HL-60/S4 treated with phorbol 12-myristate 13-acetate at 8.2 ng/mL for 4 days and 3 days (cell line): ENCODE data around the gene TSEN15.

Experiments used
- in situ Hi-C: fragments of 300-500 bp; cut with MboI; formaldehyde crosslinking; loops from 2 replicates; pipeline ENCODE4 v1.15.0; 2022; ENCODE audit warnings: low sequenced_read_pairs

The TSEN15 gene

DNA sequence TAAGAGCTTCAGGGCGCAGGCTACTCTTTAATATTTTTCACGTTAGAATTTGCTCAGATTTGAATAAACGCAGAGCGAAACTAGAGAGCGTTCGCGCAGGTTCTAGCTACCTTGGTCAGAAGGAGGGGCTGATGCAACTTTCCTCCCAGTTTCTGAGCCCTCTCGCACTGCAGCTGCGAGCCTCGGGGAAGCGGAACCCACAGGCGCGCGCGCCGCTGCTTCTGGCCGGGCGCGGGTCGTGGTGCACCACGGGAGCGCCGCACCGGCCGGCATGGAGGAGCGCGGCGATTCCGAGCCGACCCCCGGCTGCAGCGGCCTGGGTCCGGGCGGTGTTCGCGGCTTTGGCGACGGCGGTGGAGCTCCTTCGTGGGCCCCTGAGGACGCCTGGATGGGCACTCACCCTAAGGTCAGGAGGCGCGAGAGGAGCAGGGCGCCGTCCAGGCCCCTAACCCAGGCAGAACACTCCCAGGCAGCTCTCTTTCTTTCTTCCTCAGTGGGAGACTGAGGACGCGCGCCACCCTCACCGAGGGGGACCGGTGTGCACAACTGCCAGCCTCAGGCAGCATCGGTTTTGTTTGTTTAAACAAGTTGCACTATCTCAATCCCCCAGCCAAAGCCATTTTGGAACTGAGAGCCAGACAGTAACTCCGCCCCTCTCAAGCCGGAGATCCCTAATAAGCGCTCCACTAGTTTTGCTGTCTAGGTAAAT is at the start of gene TSEN15:
Gene TSEN15 (plus strand): TSS at position 246 of the 709 bp plus-strand sequence. CDS start 26 bp downstream, at position 272.
- in situ Hi-C loops = no loop called here

DNA sequence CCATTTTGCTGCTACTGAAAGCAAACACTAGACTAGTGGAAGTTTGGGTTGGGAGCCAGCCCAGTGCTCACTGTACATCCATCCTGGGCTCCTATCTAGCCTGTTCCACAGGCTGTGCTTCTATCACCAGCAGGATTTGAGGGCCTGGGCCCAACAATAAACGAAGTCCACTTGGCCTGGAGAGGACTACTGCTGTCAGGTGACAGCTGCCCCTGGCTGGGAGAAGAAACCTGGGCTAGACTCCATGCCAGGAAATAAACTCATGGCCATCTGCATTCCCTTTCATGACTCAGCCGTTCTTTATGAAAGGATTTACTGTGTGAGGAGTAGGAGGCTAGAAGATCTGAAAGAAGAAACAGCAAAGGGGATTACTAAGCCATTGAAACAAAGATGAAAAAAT is 49.5 kb upstream of the TSEN15 start:
- in situ Hi-C loops = no loop called here

DNA sequence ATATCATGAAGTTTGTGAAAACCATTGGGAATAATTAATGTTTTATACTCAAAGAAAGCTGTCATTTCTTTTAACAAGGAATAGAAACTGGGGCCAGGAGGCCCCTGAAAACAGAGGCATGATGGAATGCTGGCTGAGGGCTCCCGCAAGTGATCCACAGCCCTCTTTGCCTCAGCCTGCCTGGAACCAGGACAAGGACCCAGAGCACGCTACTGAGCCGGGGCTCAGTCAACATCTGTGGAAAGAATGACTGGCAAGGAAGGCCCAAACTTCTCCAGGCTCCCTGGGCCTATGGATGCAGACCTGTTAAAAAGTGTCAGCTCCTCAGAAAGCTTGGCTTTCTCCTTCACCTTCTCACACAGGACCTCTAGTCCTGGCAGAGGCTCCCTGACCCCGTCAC is 46.6 kb upstream of the TSEN15 start:
- in situ Hi-C loops = no loop called here

DNA sequence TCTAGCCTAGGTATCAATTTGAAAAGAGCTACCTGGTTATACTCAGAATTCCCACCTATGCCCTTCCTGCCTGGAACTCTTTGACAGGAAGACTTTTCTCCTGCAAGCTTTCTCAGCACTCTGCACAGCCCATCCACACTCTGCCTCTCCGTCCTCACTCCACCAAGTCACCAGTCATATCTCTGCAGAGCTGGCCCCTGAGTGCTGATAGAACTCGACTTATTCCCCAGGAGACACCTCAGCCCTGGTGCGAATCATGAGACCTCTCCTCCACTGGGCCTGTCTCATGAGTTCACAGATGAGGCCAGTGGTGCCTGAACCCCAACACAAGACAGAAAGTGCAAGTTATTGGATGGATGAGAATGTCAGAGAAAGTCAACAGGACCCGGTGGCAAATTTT is 46.0 kb upstream of the TSEN15 start:
- in situ Hi-C loops = no loop called here

DNA sequence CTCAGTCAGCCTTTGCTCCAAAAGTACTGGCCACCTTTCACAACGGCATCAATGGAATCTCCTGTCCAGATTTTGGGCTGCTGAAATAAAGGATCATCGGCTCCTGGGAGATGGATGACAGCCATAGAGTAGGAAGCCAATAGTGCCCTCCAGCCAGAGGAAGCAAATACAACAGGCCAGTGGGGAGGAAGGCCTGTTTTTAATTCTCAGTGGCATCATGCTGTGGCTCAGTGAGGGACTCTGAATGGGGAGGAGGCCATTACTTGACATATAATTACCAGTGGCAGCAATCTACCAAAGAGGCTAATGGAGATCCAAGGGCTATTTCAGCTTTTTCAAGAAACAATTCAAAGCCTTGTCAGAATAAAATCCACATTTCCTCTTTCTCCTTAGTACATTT is 40.7 kb upstream of the TSEN15 start:
- in situ Hi-C loops = no loop called here

DNA sequence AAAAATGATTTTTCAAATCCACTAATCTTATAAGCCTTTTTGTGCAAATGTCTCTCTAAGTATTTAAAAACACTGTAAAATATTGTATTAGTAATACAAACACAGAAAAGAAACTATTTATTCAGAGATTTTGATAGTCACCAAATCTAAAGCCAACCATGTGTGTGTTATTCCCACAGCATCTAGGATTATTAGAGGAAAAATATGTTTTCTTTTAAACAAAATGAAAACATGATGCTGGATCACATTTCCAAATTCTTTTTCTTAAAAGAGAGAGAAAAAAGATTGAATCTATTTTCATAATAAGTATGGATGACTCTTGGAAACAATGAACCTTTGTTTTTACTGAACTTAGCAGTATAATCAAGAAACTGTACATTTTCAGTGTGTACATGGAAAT is 39.3 kb upstream of the TSEN15 start:
- in situ Hi-C loops = no loop called here

DNA sequence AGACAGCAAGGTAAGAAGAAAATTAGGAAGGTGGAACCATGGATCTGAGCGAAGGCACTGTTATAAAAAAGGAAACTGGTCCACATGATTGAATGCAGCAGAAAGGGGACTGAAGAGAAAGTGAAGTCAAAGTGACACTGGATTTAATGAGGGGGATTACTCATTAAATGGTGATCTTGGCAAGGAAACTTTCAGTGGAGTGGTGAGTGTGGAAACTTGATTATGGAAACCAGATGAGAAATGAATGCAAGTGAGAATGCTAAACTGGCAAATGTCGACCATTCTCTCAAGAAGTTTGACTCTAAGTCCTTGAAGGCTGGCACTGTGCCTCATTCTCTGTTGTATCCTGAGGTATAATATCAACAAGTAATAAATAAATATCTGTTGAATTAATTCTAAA is 37.3 kb upstream of the TSEN15 start:
- in situ Hi-C loops = no loop called here

DNA sequence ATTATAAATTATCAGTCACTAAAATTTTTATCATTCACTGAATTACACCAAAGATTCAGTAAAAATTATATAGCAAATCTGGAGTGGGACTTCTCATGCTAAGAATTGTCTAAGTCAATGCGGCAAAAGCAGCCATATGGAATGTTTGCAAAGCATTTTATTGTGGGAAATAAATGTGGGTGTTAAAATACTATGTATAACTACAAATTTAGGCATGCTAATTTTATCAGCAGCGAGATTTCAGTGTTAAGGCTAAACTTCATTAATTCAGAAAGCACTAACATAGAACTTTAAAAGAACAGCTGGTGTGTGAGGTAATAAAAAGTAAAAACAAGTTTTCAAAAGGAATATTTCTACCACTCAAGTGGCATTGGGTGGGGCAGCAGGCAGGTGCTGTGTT is 35.4 kb upstream of the TSEN15 start:
- in situ Hi-C loops = no loop called here

DNA sequence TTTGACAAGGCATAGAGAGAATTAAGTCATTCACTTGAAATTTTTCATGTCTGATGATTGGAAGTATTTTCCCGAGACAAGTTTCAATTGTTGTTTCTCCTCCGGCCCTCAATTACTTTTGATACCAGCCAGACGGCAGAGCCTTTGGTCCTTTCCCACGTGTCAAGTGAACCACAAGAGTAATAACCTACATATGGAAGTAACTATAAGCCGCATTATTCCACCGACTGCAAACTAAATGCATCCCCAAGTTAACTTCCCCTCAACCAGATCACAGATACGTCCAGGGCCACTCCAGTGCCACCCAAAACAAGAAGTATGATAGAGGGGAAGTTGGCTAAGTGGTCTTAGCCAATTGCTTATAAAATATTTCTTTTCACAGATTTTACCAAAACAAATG is 34.2 kb upstream of the TSEN15 start:
- in situ Hi-C loops = no loop called here

DNA sequence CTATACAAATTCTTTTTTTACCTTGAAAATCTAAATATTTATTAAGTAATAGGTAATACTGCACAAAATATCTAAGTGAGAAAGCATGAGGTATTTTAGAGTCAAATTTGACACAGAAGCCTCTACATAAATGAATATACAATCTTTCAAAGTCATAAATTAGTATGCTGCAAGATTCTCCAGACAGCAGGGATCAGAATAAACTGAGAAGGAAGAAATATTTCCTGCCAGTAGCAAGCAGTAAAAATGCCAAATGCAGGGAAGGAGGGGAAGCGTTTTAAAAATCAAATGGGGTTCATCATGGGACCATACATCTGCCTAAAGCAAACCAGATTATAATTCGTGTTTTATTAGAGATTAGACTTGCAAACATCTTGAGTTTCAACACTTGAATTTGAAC is 32.9 kb upstream of the TSEN15 start:
- in situ Hi-C loops = no loop called here

DNA sequence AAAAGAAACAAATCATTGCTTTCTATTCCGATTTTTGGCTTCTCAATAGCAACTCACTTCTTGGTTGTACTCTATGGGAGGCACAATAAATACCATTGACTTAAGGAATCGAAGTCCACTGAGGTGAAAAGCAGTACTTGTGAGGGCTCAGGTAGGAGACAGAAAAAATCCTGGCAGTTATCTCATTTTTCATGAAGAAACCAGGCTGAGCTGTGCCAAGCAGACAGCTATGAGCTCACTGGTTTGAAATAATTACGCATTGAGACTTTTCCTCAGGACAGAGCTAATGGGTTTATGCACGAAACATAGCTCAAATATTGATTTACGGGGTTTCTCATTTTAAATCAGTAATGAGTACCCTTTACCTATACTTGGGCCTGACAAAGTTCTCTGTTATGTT is 32.5 kb upstream of the TSEN15 start:
- in situ Hi-C loops = no loop called here

DNA sequence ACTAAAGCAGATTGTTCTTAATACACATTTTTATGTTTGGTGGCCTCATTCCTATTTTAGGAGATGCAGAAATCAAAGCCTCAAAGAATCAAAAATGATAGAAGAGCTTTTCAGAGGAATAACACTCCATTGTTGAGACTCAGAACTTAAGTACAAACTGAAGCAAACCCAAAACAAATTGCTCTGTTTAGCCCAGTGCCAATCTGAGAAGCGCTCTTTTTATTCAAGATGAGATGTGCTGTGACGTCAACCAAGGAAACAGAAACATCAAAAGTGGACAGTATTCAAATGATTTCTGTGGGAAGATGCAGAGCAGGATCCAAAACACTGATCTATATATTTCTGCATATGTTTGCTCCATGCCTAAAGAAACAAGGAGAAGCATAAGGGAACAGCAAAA is 32.0 kb upstream of the TSEN15 start:
- in situ Hi-C loops = no loop called here

DNA sequence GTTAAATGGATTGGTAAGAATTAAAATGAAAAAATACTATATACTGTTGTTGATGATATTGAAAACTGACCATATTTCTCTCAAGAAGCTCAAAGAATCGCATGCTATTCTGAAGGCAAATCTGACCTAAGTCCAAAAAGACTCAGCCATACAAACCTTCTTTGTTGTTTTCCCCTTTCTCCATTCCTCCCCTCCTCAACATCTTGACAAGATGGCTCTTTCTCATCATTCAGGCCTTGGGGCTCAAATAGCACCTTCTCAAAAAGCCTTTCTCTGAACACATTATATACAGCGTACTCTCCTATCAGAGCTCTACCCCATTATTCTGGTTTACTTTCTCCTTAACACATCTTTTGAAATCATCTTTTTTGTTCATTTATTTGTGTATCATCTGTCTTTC is 31.2 kb upstream of the TSEN15 start:
- in situ Hi-C loops = no loop called here

DNA sequence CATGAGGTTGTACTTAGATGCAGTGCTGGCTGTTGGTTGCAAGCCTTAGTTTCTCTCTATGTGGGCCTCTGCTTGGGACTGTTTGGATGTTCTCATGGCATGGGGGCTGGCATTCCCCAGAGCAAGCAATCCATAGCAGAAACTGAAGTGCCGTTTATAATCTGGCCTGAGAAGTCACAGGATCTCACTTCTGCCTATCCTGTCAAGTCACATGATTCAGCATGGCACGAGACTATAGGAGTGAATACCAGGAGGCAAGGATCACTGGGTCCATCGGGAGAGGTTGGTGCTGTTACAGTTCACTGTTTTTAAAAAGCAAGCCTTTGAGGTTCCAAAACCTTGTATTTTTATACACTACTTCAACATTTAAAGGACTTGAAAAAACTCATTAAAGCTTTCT is 30.7 kb upstream of the TSEN15 start:
- in situ Hi-C loops = no loop called here

DNA sequence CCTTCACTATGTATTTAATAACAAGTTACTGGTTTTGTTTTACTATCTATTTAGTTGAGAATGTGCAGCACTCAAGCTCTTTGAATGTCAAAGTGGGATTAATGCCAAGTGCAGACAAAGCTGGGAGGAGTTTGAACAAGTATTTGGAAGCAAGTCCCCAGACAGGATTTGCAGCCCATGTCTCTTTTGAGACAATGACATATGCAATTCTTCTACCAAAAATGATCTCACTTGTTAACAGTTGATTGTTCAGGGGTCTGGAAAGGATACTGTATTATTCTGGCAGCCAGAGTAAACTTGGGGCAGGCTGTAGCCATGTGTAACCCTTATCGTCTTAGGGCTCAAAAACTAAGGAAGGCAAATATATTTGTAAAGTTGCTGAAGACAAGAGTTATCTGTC is 29.8 kb upstream of the TSEN15 start:
- in situ Hi-C loops = no loop called here

DNA sequence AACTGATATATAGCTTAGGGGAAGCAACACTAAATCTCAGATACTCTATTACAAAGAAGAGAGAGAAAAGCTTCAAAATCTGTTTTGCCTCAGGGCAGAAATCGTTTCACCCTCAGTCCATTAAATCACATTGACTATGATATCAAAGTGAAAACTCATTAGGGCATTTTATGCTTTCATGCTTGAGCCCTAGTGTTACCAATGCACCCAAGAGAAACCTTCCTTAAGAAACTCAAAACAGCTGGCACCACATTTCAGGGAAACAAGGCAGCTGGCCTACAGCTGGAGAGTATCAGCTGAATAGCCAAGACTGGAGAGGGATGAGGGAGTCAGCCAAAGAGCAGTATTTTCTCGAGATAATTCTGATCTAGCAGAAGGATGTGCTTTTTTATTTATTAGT is 28.9 kb upstream of the TSEN15 start:
- in situ Hi-C loops = no loop called here

DNA sequence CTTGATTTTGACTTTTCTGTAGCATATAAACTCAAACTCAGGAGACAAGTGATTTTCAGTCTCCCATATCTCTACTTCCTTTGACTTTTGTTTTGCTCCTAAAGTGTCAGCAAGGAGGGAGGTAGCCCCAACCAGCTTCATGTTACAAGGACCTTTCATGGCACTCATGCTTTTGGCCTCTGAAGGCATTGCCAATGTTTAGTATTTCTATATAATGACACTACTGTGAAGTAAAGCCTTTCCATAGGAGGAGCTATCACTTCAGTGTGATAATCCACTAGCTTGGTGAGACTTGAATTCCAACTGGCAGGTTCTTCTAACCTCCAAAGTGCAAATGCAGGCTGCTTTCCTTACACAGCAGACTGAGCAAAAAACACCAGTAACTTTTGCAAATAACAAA is 28.4 kb upstream of the TSEN15 start:
- in situ Hi-C loops = no loop called here

DNA sequence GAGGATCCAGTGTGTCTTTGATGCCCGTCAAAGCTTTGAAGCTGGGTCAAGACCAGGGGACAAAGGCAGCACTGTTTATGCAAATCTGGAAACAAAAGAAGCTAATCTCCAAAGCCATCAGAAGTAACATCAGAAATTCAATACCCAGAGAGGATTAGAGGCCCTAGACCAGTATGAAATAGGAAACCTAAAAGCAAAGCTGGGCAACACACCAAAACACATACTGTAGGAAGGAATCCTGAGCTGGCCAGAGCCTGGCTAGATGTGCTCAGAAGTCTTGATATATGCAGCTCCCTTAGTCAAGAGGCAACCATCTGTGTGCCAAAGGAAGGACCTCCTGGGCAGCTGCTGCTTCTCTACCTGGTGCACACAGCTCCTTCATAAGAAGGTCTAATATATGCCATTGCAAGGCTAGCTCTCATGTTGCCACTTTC is 26.3 kb upstream of the TSEN15 start:
- in situ Hi-C loops = no loop called here

DNA sequence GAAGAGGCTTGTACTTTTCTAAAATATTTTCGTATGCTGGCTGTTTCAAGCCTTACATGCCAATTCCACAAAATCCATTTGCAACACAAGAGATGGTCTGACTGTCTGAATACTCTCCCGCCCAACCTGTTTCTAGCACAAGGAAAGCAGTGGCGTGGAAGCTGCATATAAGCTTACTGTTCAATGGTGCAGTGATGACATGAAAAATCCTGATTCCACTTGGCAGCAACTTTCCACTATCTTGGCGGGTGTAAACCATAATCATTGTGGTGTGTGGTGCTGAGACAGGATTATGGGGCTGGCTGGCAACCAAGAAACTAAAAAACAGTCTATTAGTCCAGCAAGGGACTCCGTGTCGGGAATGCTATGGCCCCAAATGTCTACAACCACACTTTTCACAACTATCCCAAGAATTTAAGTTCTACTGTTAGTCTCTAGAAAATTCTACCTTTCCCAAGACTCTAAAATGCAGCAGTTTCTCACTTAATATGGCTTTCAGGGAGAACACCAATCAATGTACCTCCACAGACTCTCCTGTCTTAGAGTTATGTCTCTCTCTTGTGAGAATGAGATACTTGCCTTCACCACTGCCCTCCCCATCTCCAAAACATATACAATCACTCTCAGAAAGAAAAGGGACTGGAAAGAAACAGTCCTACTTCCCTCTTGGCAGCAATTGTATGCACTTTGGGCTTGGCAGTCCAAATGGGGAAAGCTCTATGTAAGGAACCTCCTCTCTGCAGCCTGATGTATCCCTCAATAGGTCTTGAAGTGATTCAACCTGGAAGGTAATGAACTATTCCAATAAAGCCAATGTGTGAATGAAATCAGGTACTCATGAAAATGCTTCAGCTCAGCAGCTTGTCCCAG is 23.5 kb upstream of the TSEN15 start:
- in situ Hi-C loops = no loop called here

DNA sequence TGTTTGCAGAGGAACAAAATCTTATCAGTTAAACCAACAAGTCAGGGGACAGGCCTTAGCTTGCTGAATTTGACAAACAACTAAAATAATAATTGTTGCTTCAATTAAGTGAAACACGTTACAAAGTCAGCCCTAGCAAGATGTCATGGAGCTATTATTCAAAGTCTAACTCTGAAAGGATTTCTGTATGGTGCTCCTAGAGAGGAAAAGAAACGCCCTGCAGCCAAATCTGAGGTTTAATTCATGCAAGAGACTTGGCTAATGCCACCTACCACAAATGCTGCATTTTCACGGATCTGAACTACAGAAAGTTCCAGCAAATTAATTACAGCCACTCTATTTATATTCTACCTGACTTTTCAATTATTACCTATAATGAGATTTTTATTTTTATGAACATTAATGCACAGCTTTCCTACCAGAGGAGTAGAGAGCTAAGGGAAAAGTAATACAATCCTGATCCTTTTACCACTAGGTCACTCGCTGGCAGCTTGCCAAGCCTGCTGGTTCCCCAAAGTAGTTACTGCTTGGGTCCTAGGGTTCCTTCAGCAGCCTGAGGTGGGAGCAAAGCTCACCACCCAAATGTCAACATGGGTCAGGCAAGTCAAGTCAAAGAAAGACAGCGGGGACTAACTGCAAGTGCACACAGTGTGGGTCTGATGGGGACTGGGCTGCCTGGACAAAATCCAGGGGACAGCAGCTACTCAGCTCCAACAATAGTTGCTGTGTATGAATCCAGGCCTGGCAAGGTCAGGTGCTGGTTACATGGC is 22.5 kb upstream of the TSEN15 start:
- in situ Hi-C loops = no loop called here

DNA sequence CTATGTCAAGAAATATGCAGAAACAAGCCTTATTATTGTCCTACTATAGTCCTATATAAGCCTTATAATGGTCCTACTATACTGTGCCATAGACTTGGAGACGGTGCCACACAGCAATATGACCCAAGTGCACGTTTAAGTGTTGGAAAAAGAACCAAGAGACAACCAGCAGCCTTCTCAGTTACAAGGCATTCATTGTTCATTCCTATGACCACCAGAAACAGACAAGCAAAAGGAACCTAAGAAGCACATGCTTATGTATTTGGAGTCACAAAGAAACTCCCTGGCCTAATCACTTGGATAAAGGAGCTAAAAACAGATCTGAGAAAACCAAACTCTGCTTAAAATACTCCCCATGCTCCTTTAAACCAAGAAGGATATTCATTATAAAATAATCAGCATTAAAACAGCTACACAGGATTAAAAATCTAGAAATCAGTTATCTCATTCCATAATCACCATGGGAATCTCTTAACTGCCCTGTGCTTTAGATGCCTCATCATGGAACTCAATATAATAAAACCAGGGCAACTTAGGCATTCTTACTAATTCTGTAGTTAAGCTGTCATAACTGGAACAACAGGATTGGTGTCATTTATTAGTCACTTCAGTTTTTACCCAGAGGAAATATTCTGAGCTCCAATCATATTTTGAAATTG is 21.0 kb upstream of the TSEN15 start:
- in situ Hi-C loops = no loop called here
